Measurements from ENCODE around the gene MVK.
A peak's percentile ranks its signal among the peaks of the same experiment; 100 is the strongest.
"Not testable (repeated sequence)": the region's sequence is repeated elsewhere in the genome, so short reads cannot be mapped to it uniquely, and the experiment has no call there.

The MVK gene

GRCh38 chr12:109590566-109590965, 17.0 kb downstream of the MVK start:
- DNase-seq (ENCODE audit: low read depth) = no peak

GRCh38 chr12:109591041-109591440, 17.4 kb downstream of the MVK start:
- no peak for DNase-seq (ENCODE audit: low read depth)

GRCh38 chr12:109592195-109592904, 18.8 kb downstream of the MVK start:
- no peak for DNase-seq (ENCODE audit: low read depth)

- DNase-seq (ENCODE audit: low read depth) = no peak
These were observed 19.3 kb downstream of the MVK start for GRCh38 chr12:109592905-109593272.

- no peak for DNase-seq (ENCODE audit: low read depth)
These were observed 21.1 kb downstream of the MVK start for GRCh38 chr12:109594556-109595317.

- no peak for DNase-seq (ENCODE audit: low read depth)
These were observed 21.8 kb downstream of the MVK start for GRCh38 chr12:109595321-109595902.

- no peak for DNase-seq (ENCODE audit: low read depth)
These were observed 23.0 kb downstream of the MVK start for GRCh38 chr12:109596418-109597244.

GRCh38 chr12:109597414-109597794, 23.8 kb downstream of the MVK start:
- DNase-seq (ENCODE audit: low read depth) = no peak

- peak; percentile 84 for DNase-seq (ENCODE audit: low read depth)
These were observed 24.3 kb downstream of the MVK start for GRCh38 chr12:109597795-109598427.

- no peak for DNase-seq (ENCODE audit: low read depth)
These were observed 24.8 kb downstream of the MVK start for GRCh38 chr12:109598428-109598854.

GRCh38 chr12:109599087-109599486, 25.5 kb downstream of the MVK start:
- no peak for DNase-seq (ENCODE audit: low read depth)

GRCh38 chr12:109600481-109600880, 26.9 kb downstream of the MVK start:
- DNase-seq (ENCODE audit: low read depth) = no peak

- no peak for DNase-seq (ENCODE audit: low read depth)
These were observed 27.4 kb downstream of the MVK start for GRCh38 chr12:109600995-109601394.

- no peak for DNase-seq (ENCODE audit: low read depth)
These were observed 28.0 kb downstream of the MVK start for GRCh38 chr12:109601557-109601956.

GRCh38 chr12:109602132-109602531, 28.5 kb downstream of the MVK start:
- not testable (repeated sequence) for DNase-seq (ENCODE audit: low read depth)

- DNase-seq (ENCODE audit: low read depth) = no peak
These were observed 30.6 kb downstream of the MVK start for GRCh38 chr12:109604132-109604585.

- DNase-seq (ENCODE audit: low read depth) = no peak
These were observed 31.4 kb downstream of the MVK start for GRCh38 chr12:109605016-109605415.

GRCh38 chr12:109605599-109606228, 32.1 kb downstream of the MVK start:
- no peak for DNase-seq (ENCODE audit: low read depth)

- no peak for DNase-seq (ENCODE audit: low read depth)
These were observed 32.9 kb downstream of the MVK start for GRCh38 chr12:109606320-109607028.

GRCh38 chr12:109607618-109608017, 34.0 kb downstream of the MVK start:
- no peak for DNase-seq (ENCODE audit: low read depth)

- DNase-seq (ENCODE audit: low read depth) = no peak
These were observed 34.7 kb downstream of the MVK start for GRCh38 chr12:109608270-109608669.

Measured in ELR (cell line).